Stimulated activated naive CD8-positive, alpha-beta T cell treated with anti-CD3 and anti-CD28 coated beads, Interleukin-15, Interleukin-2, amounts not matched to agents 100 U/mL and 50 U/mL, for 24 hours (primary cell): ENCODE measurements around the gene ANXA2R.
"Not testable (repeated sequence)": the region's sequence is repeated elsewhere in the genome, so short reads cannot be mapped to it uniquely, and the experiment has no call there.

Experiments used
- ATAC-seq: fragments of 150-1000 bp; cut with Tn5 transposase; one replicate; pipeline ENCODE4 v1.10.0; 2021
- DNase-seq: peaks from one replicate; pipeline ENCODE4 v3.0.0; 2021

ANXA2R gene

DNA sequence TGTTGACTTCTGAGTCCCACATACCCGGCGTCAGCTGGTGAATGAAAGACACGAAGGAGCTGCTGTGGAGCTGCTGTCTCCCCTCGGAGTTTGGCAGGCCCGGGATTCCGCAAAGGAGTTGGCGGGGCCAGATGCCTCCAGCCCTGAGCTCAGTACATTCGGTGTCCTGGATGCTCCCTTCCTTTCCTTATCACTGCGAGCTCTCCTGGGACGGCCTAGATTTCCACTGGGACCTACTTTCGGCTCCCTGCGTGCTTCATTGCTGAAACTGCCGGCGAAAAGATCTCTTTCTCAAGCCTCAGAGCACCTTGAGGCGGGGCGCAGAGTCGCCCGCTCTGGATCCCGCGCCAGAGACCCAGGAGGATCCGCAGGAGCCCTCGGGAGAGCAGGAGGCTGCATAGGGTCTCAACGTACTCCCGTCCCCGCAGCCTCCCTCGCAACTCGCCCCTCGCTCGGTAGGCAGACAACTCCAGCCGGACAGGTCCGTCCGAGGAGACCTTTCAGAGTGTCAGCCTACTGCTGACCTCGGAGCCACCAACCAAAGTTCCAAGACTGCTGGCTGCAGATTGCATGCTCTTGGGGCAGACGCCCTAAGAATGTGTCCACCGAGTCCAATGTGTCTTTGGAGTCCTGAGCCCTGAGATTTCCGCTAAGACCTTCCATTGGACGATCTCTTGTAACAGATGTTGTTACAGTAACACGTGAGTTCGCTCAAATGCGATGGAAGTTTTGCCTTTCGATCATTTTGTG is 6.1 kb downstream of the ANXA2R start:
- DNase-seq (no peak), ATAC-seq (no peak)

DNA sequence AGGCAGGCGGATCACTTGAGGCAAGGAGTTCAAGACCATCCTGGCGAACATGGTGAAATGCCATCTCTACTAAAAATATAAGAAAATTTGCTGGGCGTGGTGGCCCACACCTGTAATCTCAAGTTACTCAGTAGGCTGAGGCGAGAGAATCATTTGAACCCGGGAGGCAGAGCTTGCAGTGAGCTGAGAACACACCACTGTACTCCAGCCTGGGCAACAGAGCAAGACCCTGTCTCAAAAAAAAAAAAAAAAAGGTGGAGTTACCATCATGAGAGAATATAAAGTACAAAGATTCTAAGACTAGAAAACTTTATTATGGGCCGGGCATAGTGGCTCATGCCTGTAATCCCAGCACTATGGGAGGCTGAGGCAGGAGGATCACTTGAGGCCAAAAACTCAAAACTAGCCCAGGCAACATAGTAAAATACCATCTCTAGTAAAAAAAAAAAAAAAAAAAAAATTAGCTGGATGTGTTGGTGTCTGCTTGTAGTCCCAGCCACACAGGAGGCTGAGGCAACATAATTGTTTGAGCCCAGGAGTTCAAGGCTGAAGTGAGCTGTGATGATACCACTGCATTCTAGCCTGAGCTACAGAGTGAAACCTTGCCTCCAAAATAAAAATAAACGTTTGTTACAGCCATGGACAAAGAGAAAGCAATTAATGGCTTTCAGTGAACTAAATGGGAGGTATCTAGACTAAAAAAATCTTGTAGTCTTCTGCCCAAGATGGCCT is 12.9 kb downstream of the ANXA2R start:
- DNase-seq (no peak), ATAC-seq (no peak)

DNA sequence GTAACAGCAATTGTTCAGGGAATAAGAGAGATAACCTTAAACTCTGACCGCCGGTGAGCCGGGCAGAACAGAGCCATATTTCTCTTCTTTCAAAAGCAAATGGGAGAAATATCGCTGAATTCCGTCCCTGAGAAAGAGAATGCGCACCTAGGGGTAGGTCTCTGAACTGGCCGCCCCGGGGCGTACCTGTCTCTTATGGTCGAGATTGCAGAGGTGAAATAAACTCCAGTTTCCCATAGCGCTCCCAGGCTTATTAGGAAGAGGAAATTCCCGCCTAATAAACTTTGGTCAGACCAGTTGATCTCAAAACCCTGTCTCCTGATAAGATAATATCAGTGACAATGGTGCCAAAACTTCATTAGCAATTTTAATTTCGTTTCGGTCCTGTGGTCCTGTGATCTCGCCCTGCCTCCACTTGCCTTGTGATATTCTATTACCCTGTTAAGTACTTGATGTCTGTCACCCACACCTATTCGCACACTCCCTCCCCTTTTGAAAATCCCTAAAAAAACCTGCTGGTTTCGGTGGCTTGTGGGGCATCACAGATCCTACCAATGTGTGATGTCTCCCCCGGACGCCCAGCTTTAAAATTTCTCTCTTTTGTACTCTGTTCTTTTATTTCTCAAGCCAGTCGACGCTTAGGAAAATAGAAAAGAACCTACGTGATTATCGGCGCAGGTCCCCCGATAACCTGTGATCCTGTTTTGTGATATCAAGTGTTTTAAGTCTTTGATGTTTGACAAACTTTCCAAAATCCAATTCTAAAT is 14.8 kb downstream of the ANXA2R start:
- not testable (repeated sequence) for ATAC-seq, DNase-seq

DNA sequence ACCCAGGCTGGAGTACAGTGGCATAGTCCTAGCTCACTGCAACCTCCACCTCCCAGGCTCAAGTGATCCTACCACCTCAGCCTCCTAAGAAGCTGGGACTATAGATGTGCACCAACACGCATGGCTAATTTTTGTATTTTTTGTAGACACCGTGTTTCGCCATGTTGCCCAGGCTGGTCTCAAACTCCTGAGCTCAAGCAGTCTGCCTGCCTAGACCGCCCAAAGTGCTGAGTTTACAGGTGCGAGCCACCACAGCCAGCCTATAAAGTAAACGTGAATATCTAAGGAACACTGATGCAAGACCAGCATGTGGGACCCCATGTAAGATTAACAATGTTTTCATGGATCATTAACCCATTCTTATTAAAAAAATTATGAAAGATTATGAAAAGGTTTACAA is 15.9 kb downstream of the ANXA2R start:
- no peak for DNase-seq
- no peak for ATAC-seq

DNA sequence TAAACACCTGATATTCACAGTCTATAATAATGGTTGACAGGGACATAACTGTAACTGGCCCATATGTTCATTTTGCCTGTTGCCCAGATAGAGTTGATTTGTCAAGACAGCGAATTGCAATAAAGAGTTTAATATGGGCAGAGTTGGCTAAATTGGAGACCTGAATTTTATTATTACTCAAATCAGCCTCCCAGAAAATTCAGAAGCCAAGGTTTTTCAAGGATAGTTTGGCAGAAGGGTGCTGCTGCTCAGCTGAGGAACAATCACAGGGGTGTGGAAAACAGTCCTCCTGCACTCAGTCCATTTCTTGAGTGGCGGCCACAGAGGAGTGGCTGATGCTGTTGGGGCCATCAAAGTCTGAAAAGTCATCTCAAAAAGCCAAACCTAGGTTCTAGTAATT is 19.0 kb downstream of the ANXA2R start:
- ATAC-seq (no peak), DNase-seq (no peak)

DNA sequence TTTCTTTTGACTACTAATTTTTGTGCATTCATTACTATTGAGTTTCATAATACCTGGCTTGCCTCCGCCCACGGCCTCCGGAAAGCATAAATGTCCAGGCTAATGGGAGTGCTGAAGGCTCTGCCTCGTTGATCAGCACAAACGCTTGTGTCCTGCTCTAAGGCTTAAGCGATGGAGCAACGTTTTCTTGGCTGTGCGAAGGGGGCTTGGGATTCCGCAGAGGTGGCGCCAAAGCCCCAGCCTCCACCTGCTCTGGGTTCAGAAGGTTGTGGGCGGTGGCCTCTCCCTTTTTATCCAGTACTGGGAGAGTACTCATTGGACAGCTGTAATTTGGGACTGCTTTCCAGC is 19.7 kb downstream of the ANXA2R start:
- ATAC-seq = no peak
- DNase-seq = peak; percentile 45

DNA sequence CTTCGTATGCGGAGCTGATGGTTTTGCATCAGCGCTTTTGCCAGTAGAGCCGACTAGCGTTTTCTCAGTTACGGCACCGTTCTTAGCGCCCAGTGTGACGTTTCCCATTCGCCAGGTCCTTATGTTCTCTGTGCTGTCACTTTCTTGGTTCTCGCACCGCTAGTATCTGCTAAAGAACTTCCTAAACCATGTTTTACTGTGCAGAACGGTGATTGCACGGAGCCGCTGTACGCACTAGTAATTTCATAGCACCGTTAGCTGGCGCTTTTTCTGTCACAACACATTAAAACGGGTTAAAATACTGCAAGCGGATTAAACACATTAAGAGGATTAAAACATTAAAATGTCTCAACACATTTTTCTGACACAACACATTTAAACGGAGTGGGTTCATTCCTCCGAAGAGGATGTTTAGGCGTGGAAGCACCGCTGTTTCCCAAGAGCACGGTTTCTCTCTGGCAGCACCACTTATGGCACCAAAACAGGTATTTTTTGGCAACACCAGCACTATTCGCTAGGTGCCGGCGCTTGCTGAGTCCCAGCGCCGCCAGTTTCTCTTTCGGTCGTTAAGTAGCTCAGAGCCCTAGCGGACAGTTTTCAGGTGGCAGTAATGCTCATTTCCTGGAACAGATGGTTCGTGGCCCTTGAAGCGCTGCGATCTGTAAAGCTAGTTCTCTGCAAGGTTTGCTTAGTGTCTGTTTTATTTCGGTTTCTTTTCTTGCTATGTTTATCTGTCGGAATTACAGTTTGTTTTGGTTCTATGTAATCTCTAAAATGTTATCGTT is 20.3 kb downstream of the ANXA2R start:
- ATAC-seq (peak; percentile 79), DNase-seq (peak; percentile 79)

DNA sequence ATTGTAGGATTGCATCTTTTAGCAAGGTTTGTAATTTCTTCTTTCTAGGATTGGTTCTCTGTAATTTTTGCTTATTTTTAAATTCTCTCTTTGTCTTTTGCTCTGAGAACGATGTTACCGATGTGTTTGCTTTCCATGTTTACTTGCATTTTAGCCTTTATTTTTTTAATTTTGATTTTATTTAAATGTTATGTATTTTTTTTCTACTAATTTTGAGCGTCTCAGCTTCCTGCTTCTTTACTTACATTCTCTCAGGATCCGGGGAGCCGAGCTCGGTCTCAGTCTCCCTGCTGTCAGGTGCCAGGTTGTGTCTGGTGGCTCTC is 20.9 kb downstream of the ANXA2R start:
- DNase-seq (no peak), ATAC-seq (no peak)

DNA sequence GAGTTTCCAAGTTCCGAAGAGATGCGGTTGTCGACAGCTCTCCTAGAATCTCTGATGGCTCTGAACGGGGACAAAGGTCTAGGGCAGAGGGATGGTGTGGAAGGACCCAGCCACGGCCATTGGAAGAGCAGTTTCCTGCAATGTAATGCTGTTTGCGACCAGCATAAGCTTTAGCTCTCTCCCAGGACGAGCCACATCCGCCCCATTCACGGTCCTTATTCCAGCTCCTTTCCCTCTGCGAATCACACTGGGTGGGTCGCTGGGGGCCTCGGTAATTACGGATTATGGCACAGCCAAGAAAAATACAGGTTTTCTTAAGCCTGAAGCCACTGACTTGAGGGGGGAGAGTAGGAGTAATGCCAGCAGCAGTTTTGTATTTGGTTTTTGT is 22.7 kb downstream of the ANXA2R start:
- peak; percentile 19 for ATAC-seq
- DNase-seq = peak; percentile 47

DNA sequence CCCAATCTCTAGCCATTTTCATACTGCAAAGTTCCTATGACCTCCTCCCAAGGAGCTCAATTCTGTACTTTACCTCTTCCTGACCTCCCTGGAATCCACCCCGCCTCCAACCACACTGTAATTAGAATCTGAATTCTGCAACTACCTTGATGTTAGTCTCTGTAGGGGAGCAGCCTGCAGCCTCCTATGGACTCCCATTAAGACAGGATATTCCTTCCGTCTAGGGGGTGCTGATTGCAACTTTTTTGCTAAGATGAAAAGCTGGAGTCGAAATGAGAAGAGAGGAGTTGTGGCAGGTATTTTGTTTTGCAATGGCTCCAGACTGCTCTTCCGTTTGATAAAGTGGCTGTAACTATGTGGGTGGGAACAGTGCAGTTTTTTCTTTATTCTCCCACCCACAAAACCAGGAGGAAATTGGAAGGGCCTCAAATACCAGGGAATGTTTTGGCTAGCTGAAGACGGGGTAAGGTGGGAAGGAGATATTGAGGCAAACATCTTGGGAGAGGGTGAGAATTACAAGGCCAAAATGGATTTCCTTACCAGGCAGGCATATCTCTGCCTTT is 23.8 kb downstream of the ANXA2R start:
- DNase-seq = no peak
- no peak for ATAC-seq

DNA sequence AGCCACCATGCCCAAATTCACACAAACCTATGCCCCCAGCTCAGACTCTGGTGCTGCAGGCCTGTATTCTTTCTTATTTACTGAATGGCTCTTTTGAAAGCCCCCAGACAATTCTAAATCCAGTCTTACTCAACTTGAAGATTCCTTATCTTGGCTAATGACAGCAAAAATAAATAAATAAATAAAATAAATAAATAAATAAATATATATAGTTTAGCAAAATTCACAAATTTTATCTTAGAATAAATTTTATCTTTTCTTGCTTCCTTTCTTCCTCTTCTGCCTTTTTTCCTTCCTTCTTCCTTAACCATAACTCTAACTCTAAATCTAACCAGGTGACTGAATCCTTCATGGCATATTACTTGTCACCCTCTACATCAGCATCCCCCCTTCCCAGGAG is 25.6 kb downstream of the ANXA2R start:
- ATAC-seq (no peak), DNase-seq (no peak)

DNA sequence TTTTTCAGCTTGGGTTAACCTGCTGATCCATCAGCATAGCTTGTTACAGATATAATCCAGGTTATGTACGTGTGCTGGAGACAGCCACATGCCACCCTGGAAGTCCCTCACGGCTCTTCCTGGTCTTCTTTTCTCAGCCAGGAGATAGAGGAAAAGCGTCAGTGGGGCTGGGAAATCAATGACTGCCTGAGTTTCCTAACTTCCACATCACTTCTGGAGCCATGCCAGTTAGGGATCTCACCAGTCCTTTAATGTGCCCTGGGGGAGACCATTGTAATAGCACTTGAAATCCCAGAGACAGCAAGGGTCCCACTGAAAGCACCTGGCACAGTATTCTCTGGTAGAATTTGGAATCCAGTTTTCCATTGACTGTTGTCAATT is 29.2 kb downstream of the ANXA2R start:
- ATAC-seq (no peak), DNase-seq (no peak)

DNA sequence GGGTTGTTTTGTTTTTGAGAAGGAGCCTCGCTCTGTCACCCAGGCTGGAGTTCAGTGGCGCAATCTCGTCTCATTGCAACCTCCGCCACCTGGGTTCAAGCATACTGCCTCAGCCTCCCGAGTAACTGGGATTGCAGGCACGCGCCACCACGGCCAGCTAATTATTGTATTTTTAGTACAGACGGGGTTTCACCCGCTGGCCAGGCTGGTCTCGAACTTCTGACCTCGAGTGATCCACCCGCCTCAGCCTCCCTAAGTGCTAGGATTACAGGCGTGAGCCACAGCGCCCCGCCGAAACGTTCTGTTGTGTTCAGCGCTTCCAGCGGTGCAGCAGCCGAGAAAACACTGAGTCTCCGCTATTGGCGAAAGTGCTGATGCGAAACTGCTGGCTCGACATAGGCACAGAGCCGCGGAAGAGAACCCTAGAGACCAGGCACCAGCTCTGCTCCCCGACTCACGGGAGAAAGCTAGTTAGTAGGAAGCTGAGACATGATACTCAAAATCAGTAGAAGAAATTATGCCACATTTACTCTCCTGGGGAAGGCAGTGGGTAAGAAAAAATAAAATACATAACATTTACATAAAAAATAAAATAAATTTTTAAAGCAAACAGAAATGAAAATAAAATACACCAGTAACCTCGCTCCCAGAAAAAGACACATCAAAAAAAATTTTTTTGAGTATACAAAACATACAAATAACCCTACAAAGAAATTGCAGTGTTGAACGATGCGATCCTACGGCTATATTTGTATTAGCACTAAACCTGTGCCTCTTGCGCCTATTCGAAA is 31.6 kb downstream of the ANXA2R start:
- ATAC-seq (peak; percentile 79), DNase-seq (peak; percentile 90)

DNA sequence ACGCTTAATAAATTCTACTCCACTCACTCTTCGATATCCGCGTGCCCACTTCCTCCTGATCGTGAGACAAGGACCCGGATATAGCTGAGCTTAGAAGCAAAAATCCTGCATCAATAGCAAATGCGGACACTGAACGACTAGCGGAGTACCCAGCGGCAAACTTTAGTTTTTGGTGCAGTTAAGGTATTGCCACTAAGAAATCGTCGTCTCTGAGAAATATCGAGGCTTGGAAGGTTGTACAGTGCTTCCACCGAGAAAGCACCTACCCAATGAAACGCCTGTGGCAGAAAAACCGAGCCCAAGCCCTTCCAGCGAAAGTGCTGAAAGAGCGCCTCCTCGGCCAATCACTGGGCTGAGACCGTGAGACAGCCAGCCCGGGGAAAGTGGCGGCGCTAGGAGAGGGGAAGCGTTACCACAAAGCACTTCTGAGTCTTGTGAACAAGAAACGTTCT is 32.2 kb downstream of the ANXA2R start:
- ATAC-seq = peak; percentile 80
- peak; percentile 83 for DNase-seq

DNA sequence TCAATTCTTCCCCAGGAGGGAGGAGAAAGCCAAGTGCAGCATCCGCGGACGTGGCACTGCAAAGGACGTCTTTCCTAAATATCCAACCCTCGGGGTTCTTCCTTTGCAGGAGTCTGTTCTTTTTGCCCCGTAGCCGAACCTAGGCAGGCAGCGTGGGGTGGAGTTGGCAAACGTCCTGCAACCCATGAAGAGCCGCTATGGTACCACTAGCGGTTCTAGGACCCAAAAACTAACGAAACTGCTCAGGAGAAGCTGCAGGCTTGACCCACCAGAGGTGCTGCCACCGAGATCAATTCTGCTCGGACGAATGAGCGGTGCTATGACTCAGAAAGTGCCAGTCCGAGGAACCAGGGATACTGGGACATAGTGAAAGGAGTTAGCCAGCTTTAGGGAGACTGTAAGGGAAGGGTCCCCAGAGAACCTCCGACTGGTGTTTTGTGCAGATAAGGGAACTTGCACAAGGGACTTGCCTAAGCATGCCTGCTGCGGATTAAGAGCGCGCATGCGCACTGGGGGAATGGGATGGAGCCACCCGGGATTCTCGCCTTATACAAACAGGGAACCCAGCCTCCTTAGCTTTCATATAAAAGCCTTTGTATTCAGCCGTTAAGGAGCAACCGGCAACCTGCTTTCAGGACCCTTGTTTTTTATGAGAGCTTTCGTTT is 32.7 kb downstream of the ANXA2R start:
- peak; percentile 16 for ATAC-seq
- peak; percentile 81 for DNase-seq

DNA sequence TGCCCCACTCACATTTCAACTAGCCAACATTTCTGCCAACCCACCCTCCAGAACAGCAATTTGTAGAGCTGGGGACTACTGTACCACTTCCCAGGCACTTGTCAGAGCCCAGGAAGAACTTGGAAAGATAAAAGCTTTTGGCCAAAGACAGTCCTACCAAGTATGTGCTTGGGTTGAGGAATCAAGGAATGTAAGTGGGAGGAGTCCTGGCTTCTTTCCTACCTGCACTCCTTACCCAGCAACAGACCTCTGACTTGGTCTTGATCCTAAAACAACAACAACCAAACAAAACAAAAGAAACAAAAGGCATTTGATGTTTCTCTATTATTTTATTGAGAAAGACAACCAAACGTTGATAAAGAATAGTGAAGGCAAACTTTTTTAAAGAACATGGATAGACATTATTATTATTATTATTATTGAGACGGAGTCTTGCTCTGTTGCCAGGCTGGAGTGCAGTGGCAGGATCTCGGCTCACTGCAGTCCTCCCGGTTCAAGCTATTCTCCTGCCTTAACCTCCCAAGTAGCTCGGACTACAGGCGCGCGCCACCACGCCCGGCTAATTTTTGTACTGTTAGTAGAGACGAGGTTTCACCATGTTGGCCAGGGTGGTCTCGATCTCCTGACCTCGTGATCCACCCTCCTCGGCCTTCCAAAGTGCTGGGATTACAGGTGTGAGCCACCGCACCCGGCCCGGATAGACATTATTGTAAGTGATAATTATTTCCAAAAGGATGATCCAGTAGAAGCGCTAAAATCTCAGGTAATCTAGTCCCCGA is 33.5 kb downstream of the ANXA2R start:
- no peak for DNase-seq

DNA sequence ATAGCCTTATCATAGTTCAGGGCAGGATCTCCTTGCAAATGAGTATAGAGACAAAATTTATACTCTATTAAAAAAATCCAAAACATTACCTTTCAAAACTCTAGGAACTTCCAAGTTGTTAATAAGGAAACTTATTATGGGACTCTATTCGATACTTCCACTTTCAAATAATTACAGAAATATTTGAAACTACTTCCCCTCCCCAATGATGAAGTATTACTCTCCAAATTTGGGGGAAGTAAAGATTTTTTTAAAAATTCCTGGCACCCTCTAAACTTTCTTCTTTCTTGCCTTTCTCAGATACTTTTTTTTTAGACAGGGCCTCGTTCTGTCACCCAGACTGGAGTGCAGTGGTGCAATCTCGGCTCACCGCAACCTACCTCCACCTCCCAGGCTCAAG is 35.1 kb downstream of the ANXA2R start:
- ATAC-seq (no peak), DNase-seq (no peak)

More for the DNA sequence above, 33.5 kb downstream of the ANXA2R start:
- ATAC-seq = no peak

DNA sequence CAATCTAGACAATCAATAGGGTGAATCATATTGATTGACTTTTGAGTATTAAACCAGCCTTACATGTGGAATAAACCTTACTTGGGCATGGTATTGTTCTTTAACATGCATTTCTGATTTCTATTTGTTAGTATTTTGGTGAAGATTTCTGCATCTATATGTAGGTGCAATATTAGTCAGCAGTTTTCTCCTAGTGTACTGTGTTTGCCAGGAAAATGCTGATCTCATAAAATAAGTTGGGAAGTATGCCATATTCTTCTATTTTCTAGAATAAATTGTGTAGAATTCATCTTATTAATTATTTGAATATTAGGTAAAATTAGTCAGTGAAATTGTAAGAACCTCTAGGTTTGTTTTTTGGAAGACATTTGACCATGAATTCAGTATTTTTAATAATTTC is 38.4 kb downstream of the ANXA2R start:
- no peak for ATAC-seq

DNA sequence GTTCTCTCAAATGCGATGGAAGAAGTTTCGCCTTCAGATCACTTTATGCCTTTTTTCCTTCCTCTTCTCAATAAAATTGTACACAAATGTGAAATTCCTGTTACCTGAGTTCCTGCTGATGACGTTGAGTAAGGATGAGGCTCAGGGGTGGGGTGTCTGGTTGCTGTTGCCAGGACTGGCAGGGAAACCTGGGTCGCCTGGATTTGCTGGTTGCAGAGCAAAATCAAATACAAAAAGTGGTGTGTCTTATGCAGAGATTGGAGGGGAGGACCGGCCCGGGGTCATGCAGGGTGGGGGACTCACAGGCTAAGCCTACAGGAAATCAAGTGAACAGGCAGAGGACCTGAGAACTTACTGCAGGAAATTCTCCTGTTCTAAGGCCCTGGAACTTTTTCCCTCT is 39.2 kb downstream of the ANXA2R start:
- DNase-seq = no peak
- ATAC-seq = no peak

More for the DNA sequence above, 38.4 kb downstream of the ANXA2R start:
- no peak for DNase-seq
